Hepatocyte (in vitro differentiated cells): Measurements from ENCODE around the gene TPCN2. TPM values are rescaled to one million over a fixed set of nuclear protein-coding genes. Genes with fewer than 3 reads are reported as not detected.

Experiments used
- DNase-seq: peaks from one replicate; pipeline ENCODE4 v3.0.0-alpha.2; 2016; ENCODE audit warnings: low spot score
- H2AFZ ChIP-seq: fragments of 200-600 bp; sonication (generic); 2 replicates; pipeline ENCODE4 v1.6.0; 2016; ENCODE audit warnings: antibody characterized with exemption, mild to moderate bottlenecking
- H3K27ac ChIP-seq: fragments of 200-600 bp; sonication (generic); 2 replicates; pipeline ENCODE4 v1.5.1; 2016; ENCODE audit warnings: mild to moderate bottlenecking
- H3K27me3 ChIP-seq: fragments of 200-600 bp; sonication (generic); 2 replicates; pipeline ENCODE4 v1.6.1; 2016
- H3K36me3 ChIP-seq: fragments of 200-600 bp; sonication (generic); replicated peaks from 2 replicates; pipeline ENCODE4 v1.5.1; 2016; ENCODE audit warnings: low read depth; ENCODE audit not compliant: insufficient read depth
- H3K4me1 ChIP-seq: fragments of 200-600 bp; sonication (generic); 2 replicates; pipeline ENCODE4 v1.5.1; 2016; ENCODE audit warnings: mild to moderate bottlenecking, moderate library complexity; ENCODE audit not compliant: insufficient read depth
- H3K4me2 ChIP-seq: fragments of 200-600 bp; sonication (generic); 2 replicates; pipeline ENCODE4 v1.6.0; 2016
- H3K4me3 ChIP-seq: fragments of 200-600 bp; sonication (generic); 2 replicates; pipeline ENCODE4 v1.5.1; 2016; ENCODE audit warnings: mild to moderate bottlenecking
- H3K79me2 ChIP-seq: fragments of 200-600 bp; sonication (generic); 2 replicates; pipeline ENCODE4 v1.6.0; 2017; ENCODE audit warnings: mild to moderate bottlenecking
- H3K9me2 ChIP-seq: fragments of 200-600 bp; sonication (generic); replicated peaks from 2 replicates; pipeline ENCODE4 v1.6.0; 2017; ENCODE audit warnings: mild to moderate bottlenecking; ENCODE audit not compliant: insufficient read depth
- H3K9me3 ChIP-seq: fragments of 200-600 bp; sonication (generic); 2 replicates; pipeline ENCODE4 v1.5.1; 2016; ENCODE audit warnings: low read depth, mild to moderate bottlenecking
- H4K20me1 ChIP-seq: fragments of 200-600 bp; sonication (generic); 2 replicates; pipeline ENCODE4 v1.6.0; 2016; ENCODE audit warnings: mild to moderate bottlenecking; ENCODE audit not compliant: insufficient read depth, poor library complexity, severe bottlenecking
- EZH2 ChIP-seq: fragments of 200-600 bp; sonication (generic); IDR thresholded peaks from 2 replicates; pipeline ENCODE4 v1.6.1; 2016; ENCODE audit warnings: antibody characterized with exemption, mild to moderate bottlenecking, borderline replicate concordance
- EZH2phosphoT487 ChIP-seq: fragments of 200-600 bp; sonication (generic); IDR thresholded peaks from one replicate; pipeline ENCODE4 v1.6.1; 2018; ENCODE audit warnings: antibody characterized with exemption, mild to moderate bottlenecking, low read depth, moderate library complexity; ENCODE audit not compliant: unreplicated experiment, severe bottlenecking
- WGBS: methylation state at CpG from one replicate; pipeline ENCODE4 v1.1.6; 2016; ENCODE audit warnings: low lambda C conversion rate; ENCODE audit errors: missing lambda C conversion rate; 5-methylcytosine and 5-hydroxymethylcytosine counted together
- polyA plus RNA-seq: library from polyadenylated mRNA; unstranded; fragments of >200 nt; fragmentation: Nextera tagmentation; extraction: Ambion mirVana; gene quantifications from 2 replicates; pipeline ENCODE4 v1.2.1, GENCODE V29; 2016
- total RNA-seq: library from RNA; depleted of rRNA; stranded (reverse); fragments of >200 nt; gene quantifications from 2 replicates; pipeline ENCODE4 v1.2.3, GENCODE V29; 2014
- TF ChIP-seq, protein P1 (sequence below): fragments of 200-600 bp; sonication (generic); IDR thresholded peaks from 2 replicates; pipeline ENCODE4 v1.5.1; 2016; ENCODE audit warnings: antibody characterized with exemption, mild to moderate bottlenecking; ENCODE audit not compliant: poor library complexity

The TPCN2 gene
- total and polyA plus RNA-seq, 2 experiments from 2014 or later, result 16.6 to 21.3 TPM

DNA sequence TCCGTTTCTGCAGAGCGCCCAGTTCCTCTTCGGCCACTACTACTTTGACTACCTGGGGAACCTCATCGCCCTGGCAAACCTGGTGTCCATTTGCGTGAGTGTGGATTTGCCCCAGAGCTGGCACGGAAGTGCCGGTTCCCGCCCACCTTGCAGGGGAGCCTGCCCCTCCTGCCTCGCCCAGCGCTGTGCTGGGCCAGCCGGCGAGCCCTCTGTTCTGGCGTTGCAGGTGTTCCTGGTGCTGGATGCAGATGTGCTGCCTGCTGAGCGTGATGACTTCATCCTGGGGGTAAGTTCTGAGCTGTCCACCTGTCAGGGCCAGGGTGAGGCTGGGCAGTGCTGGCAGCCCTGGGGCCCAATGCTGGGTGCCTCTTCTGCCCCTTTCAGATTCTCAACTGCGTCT, 29.8 kb downstream of the TPCN2 start:
- Histone ChIP-seq H3K79me2 (no peaks in the 10 kb centered on the region), H3K9me3 (no peaks in the 10 kb centered on the region), H3K4me3 (no peak overlapping the region), H3K4me1 (no peaks in the 10 kb centered on the region), H3K4me2 (no peak overlapping the region), H3K36me3 (no peaks in the 10 kb centered on the region), H3K27ac (no peak overlapping the region), H3K27me3 (no peaks in the 10 kb centered on the region), H2AFZ (no peak overlapping the region), H3K9me2 (no peaks in the 10 kb centered on the region), H4K20me1 (no peaks in the 10 kb centered on the region)
- TF ChIP-seq, protein P1, sequence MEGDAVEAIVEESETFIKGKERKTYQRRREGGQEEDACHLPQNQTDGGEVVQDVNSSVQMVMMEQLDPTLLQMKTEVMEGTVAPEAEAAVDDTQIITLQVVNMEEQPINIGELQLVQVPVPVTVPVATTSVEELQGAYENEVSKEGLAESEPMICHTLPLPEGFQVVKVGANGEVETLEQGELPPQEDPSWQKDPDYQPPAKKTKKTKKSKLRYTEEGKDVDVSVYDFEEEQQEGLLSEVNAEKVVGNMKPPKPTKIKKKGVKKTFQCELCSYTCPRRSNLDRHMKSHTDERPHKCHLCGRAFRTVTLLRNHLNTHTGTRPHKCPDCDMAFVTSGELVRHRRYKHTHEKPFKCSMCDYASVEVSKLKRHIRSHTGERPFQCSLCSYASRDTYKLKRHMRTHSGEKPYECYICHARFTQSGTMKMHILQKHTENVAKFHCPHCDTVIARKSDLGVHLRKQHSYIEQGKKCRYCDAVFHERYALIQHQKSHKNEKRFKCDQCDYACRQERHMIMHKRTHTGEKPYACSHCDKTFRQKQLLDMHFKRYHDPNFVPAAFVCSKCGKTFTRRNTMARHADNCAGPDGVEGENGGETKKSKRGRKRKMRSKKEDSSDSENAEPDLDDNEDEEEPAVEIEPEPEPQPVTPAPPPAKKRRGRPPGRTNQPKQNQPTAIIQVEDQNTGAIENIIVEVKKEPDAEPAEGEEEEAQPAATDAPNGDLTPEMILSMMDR, result no peak
- TF ChIP-seq EZH2, result no peak
- no peak for TF ChIP-seq EZH2phosphoT487
- DNase-seq, result no peak
- WGBS, result 98% methylated on average over 15 of the region's 15 CpGs

DNA sequence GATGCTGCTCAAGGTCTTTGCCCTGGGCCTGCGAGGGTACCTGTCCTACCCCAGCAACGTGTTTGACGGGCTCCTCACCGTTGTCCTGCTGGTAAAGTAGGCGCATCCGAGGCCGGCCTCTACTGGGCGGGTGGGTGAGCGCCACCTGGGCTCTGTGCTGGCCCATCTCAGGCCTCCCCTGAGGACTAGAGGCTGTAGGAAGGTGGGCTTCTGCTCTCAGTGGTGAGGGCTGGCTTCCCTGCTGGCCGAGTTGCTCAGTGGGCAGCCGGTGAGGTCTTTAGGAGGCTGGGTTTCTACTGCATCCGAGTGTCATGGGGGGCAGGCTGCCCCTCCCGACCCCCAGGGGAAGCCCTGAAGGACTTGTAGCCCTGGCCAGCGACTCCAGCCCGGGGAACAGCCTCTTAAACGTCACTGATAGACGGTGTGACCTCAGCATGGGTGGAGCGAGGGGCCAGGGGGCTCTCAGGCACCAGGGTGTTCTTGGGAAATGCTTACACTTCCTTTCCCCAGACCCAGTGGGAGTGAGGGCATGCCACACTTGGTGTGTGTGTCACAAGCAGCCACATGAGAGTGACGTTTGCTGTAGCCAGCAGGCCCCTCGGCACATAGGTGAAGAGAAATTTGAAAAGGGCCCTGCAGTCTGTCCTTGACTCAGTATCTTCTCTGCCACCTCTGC, 30.3 kb downstream of the TPCN2 start:
- H4K20me1 ChIP-seq, result no peaks in the 10 kb centered on the region
- H2AFZ ChIP-seq, result no peak overlapping the region
- H3K4me2 ChIP-seq, result no peak overlapping the region
- no peak overlapping the region for H3K27ac ChIP-seq
- H3K9me2 ChIP-seq, result no peaks in the 10 kb centered on the region
- no peak for DNase-seq
- no peaks in the 10 kb centered on the region for H3K79me2 ChIP-seq
- 94% methylated on average over 20 of the region's 20 CpGs for WGBS
- H3K9me3 ChIP-seq, result no peaks in the 10 kb centered on the region
- H3K4me3 ChIP-seq, result no peak overlapping the region
- H3K36me3 ChIP-seq, result no peaks in the 10 kb centered on the region
- TF ChIP-seq EZH2phosphoT487, result no peak
- TF ChIP-seq, protein P1, result no peak
- no peak for TF ChIP-seq EZH2
- H3K4me1 ChIP-seq, result no peaks in the 10 kb centered on the region
- H3K27me3 ChIP-seq, result no peaks in the 10 kb centered on the region

GRCh38 chr11:69079661-69080256, 31.0 kb downstream of the TPCN2 start:
- no peak overlapping the region for H2AFZ ChIP-seq

More at GRCh38 chr11:69079661-69080256, 31.0 kb downstream of the TPCN2 start:
- H3K9me3 ChIP-seq, result no peaks in the 10 kb centered on the region
- WGBS, result 97% methylated on average over 17 of the region's 17 CpGs
- no peaks in the 10 kb centered on the region for H4K20me1 ChIP-seq
- no peaks in the 10 kb centered on the region for H3K79me2 ChIP-seq
- H3K4me1 ChIP-seq, result no peaks in the 10 kb centered on the region
- no peaks in the 10 kb centered on the region for H3K9me2 ChIP-seq
- no peaks in the 10 kb centered on the region for H3K27me3 ChIP-seq
- TF ChIP-seq EZH2phosphoT487 (no peak), EZH2 (no peak)
- TF ChIP-seq, protein P1, result no peak
- H3K4me3 ChIP-seq, result no peak overlapping the region
- no peak for DNase-seq
- no peak overlapping the region for H3K4me2 ChIP-seq
- H3K36me3 ChIP-seq, result no peaks in the 10 kb centered on the region
- no peak overlapping the region for H3K27ac ChIP-seq
